ENCODE data around the gene VSTM1.

VSTM1 gene

GRCh38 chr19:54023191-54023590 is 40.5 kb downstream of the VSTM1 start:
- TF ChIP-seq, protein P1, sequence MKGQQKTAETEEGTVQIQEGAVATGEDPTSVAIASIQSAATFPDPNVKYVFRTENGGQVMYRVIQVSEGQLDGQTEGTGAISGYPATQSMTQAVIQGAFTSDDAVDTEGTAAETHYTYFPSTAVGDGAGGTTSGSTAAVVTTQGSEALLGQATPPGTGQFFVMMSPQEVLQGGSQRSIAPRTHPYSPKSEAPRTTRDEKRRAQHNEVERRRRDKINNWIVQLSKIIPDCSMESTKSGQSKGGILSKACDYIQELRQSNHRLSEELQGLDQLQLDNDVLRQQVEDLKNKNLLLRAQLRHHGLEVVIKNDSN (IDR thresholded peaks at IDR 0.05) = no peak

DNA sequence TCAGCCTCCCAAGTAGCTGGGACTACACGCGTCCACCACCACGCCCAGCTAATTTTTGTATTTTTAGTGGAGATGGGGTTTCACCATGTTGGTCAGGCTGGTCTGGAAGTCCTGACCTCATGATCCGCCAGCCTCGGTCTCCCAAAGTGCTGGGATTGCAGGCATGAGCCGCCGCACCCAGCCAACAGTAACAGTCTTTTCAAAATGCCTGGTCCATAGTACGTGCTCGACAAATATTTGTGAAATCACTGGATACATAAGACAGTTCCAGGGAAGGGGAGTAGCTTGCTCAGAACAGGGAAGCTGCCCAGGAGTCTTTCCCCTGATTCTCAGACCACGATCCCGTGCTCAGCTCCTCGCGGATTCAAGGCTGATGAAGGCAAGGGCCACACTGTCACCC is 41.8 kb downstream of the VSTM1 start:
- TF ChIP-seq ZBTB7A (IDR thresholded peaks at IDR 0.05; ENCODE audit: low read depth) (no peak), FOXM1 (IDR thresholded peaks at IDR 0.05; ENCODE audit: borderline replicate concordance, low read depth) (no peak), CREB1 (IDR thresholded peaks at IDR 0.05; ENCODE audit: low read depth) (no peak), TCF12 (IDR thresholded peaks at IDR 0.05; ENCODE audit: low read depth) (no peak), YY1 (IDR thresholded peaks at IDR 0.05; ENCODE audit: low read depth) (no peak), EP300 (IDR thresholded peaks at IDR 0.05; ENCODE audit: borderline replicate concordance) (no peak), TAF1 (IDR thresholded peaks at IDR 0.05; ENCODE audit: low read depth) (no peak), NFIC (IDR thresholded peaks at IDR 0.05) (no peak)
- TF ChIP-seq, protein P2, sequence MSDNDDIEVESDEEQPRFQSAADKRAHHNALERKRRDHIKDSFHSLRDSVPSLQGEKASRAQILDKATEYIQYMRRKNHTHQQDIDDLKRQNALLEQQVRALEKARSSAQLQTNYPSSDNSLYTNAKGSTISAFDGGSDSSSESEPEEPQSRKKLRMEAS (IDR thresholded peaks at IDR 0.05) = no peak

DNA sequence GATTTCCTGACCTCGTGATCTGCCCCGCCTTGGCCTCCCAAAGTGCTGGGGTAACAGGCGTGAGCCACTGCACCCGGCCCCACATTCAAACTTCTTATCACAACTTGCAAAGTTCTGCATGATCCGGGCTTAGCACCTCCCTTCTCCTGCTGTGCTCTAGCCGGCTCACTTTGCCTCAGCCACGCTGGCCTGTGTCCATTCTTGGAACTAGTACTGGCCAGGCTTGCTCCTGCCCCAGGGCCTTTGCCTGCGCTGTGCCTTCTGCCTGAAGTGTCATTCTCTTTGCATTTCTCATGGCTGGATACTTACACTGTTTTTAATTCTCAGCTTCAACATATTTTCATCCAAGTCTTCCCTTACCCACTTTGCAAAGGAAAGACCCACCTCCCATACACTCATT is 42.3 kb downstream of the VSTM1 start:
- no peak for TF ChIP-seq TAF1 (IDR thresholded peaks at IDR 0.05; ENCODE audit: low read depth)
- TF ChIP-seq TEAD4 (IDR thresholded peaks at IDR 0.05) = no peak
- no peak for TF ChIP-seq CEBPB (IDR thresholded peaks at IDR 0.05)
- TF ChIP-seq, protein P3, sequence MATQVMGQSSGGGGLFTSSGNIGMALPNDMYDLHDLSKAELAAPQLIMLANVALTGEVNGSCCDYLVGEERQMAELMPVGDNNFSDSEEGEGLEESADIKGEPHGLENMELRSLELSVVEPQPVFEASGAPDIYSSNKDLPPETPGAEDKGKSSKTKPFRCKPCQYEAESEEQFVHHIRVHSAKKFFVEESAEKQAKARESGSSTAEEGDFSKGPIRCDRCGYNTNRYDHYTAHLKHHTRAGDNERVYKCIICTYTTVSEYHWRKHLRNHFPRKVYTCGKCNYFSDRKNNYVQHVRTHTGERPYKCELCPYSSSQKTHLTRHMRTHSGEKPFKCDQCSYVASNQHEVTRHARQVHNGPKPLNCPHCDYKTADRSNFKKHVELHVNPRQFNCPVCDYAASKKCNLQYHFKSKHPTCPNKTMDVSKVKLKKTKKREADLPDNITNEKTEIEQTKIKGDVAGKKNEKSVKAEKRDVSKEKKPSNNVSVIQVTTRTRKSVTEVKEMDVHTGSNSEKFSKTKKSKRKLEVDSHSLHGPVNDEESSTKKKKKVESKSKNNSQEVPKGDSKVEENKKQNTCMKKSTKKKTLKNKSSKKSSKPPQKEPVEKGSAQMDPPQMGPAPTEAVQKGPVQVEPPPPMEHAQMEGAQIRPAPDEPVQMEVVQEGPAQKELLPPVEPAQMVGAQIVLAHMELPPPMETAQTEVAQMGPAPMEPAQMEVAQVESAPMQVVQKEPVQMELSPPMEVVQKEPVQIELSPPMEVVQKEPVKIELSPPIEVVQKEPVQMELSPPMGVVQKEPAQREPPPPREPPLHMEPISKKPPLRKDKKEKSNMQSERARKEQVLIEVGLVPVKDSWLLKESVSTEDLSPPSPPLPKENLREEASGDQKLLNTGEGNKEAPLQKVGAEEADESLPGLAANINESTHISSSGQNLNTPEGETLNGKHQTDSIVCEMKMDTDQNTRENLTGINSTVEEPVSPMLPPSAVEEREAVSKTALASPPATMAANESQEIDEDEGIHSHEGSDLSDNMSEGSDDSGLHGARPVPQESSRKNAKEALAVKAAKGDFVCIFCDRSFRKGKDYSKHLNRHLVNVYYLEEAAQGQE (IDR thresholded peaks at IDR 0.05; ENCODE audit: low read depth) = no peak
- no peak for TF ChIP-seq ZBTB7A (IDR thresholded peaks at IDR 0.05; ENCODE audit: low read depth)
- TF ChIP-seq EP300 (IDR thresholded peaks at IDR 0.05; ENCODE audit: borderline replicate concordance) = no peak
- TF ChIP-seq YY1 (IDR thresholded peaks at IDR 0.05; ENCODE audit: low read depth) = no peak
- TF ChIP-seq, protein P1 (IDR thresholded peaks at IDR 0.05) = no peak
- no peak for TF ChIP-seq EGR1 (IDR thresholded peaks at IDR 0.05)
- no peak for TF ChIP-seq RAD21 (IDR thresholded peaks at IDR 0.05; ENCODE audit: low read depth)
- no peak for TF ChIP-seq FOXM1 (IDR thresholded peaks at IDR 0.05; ENCODE audit: borderline replicate concordance, low read depth)
- no peak for TF ChIP-seq TCF12 (IDR thresholded peaks at IDR 0.05; ENCODE audit: low read depth)
- no peak for TF ChIP-seq NFIC (IDR thresholded peaks at IDR 0.05)
- TF ChIP-seq CREB1 (IDR thresholded peaks at IDR 0.05; ENCODE audit: low read depth) = no peak
- TF ChIP-seq, protein P2 (IDR thresholded peaks at IDR 0.05) = no peak

- no peak for TF ChIP-seq EP300 (IDR thresholded peaks at IDR 0.05; ENCODE audit: borderline replicate concordance)
- no peak for TF ChIP-seq CEBPB (IDR thresholded peaks at IDR 0.05)
- TF ChIP-seq TAF1 (IDR thresholded peaks at IDR 0.05; ENCODE audit: low read depth) = no peak
- TF ChIP-seq TCF12 (IDR thresholded peaks at IDR 0.05; ENCODE audit: low read depth) = no peak
- TF ChIP-seq TEAD4 (IDR thresholded peaks at IDR 0.05) = no peak
- TF ChIP-seq, protein P1 (IDR thresholded peaks at IDR 0.05) = no peak
- TF ChIP-seq, protein P2 (IDR thresholded peaks at IDR 0.05) = no peak
- no peak for TF ChIP-seq FOXM1 (IDR thresholded peaks at IDR 0.05; ENCODE audit: borderline replicate concordance, low read depth)
- TF ChIP-seq ZBTB7A (IDR thresholded peaks at IDR 0.05; ENCODE audit: low read depth) = no peak
Measured at GRCh38 chr19:54017261-54017660, 46.4 kb downstream of the VSTM1 start.

- no peak for TF ChIP-seq TAF1 (IDR thresholded peaks at IDR 0.05; ENCODE audit: low read depth)
Measured at GRCh38 chr19:54014920-54015560, 48.7 kb downstream of the VSTM1 start.

- TF ChIP-seq EP300 (IDR thresholded peaks at IDR 0.05; ENCODE audit: borderline replicate concordance) = no peak
Measured at GRCh38 chr19:54013866-54014265, 49.8 kb downstream of the VSTM1 start.

DNA sequence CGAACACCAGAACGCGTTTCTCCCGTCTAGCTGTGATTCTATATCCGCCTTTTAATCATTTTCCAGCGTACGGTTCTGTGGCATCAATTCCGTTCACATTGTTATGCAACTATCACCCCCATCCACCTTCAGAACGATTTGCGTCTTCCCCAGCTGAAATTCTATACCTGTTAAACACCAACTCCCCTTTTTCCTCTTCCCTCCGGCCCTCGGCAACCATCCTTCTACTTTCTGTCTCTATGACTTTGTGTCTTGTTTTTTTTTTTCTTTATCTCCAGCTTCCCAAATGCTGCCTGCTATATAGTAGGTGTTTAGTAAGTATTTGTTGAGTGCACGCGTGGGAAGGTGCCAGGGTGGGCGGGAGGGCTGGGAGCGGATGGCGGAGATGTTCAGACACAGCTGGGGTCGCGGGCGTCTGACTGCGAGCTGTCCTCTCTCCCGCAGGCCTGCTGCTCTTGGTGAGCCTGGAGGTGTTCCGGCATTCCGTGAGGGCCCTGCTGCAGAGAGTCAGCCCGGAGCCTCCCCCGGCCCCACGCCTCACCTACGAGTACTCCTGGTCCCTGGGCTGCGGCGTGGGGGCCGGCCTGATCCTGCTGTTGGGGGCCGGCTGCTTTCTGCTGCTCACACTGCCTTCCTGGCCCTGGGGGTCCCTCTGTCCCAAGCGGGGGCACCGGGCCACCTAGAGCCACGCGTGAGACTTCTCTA is 52.0 kb downstream of the VSTM1 start:
- TF ChIP-seq CEBPB (IDR thresholded peaks at IDR 0.05) (no peak), TAF1 (IDR thresholded peaks at IDR 0.05; ENCODE audit: low read depth) (no peak), ZBTB7A (IDR thresholded peaks at IDR 0.05; ENCODE audit: low read depth) (no peak), YY1 (IDR thresholded peaks at IDR 0.05; ENCODE audit: low read depth) (no peak), RAD21 (IDR thresholded peaks at IDR 0.05; ENCODE audit: low read depth) (no peak), NFIC (IDR thresholded peaks at IDR 0.05) (no peak), FOXM1 (IDR thresholded peaks at IDR 0.05; ENCODE audit: borderline replicate concordance, low read depth) (no peak), TEAD4 (IDR thresholded peaks at IDR 0.05) (no peak), EGR1 (IDR thresholded peaks at IDR 0.05) (no peak)
- TF ChIP-seq, protein P1 (IDR thresholded peaks at IDR 0.05) = no peak

All from Ishikawa (cell line).